NT2/D1 (cell line): ENCODE results near the gene BICDL2.

Source experiments
- SUZ12 ChIP-seq: IDR thresholded peaks from 2 replicates; pipeline ENCODE4 v1.6.1; 2011; ENCODE audit not compliant: insufficient read length, insufficient read depth; ENCODE audit errors: extremely low read depth
- YY1 ChIP-seq: IDR thresholded peaks from 2 replicates; pipeline ENCODE4 v1.6.1; 2011; ENCODE audit not compliant: insufficient read length, insufficient read depth
- ZNF274 ChIP-seq: IDR thresholded peaks from 2 replicates; pipeline ENCODE4 v1.6.1; 2011; ENCODE audit warnings: mild to moderate bottlenecking, low read depth, low read length

- TF ChIP-seq YY1 (no peak), ZNF274 (no peak), SUZ12 (no peak)
Observed at GRCh38 chr16:2981899-2982250, 54.9 kb downstream of the BICDL2 start.
